Loucy (cell line): Measurements from ENCODE around the gene CLSTN1.

ENCODE experiments used
- EZH2phosphoT487 ChIP-seq: fragments of 200-600 bp; IDR thresholded peaks from 2 replicates; pipeline ENCODE4 v1.6.1; 2018; ENCODE audit warnings: antibody characterized with exemption, mild to moderate bottlenecking, moderate library complexity, borderline replicate concordance
- TF ChIP-seq, protein P1 (sequence below): fragments of 200-600 bp; sonication (generic); conservative IDR thresholded peaks from 2 replicates; pipeline ENCODE4 v1.5.1; 2014; ENCODE audit warnings: mild to moderate bottlenecking, antibody characterized with exemption, low read length

DNA sequence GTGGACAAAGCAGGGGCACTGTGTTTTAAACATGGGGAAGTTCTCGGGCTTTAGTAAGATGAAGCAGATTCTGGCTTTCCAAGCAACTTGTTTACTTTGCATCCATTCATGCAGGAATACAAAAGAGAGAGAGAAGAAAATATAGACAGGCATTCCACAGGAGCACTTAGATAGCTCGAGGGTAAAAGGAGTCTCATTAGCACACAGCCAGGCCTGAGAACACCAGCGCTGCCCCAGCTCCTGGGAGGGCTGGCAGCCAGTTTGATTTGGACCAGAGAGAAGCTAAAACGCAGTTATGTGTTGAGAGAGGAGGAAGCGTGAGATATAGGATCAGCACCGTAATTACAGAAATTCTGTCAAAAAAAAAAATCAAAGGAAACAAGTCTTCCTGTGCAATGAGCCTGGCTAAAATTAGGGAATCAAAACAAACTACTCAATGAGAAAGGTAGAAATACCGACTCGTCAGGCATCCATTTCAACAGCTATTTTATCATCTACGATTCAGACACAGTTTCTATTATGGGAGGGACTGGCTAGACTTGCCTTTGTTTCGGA, 68.2 kb downstream of the CLSTN1 start:
- TF ChIP-seq, protein P1, sequence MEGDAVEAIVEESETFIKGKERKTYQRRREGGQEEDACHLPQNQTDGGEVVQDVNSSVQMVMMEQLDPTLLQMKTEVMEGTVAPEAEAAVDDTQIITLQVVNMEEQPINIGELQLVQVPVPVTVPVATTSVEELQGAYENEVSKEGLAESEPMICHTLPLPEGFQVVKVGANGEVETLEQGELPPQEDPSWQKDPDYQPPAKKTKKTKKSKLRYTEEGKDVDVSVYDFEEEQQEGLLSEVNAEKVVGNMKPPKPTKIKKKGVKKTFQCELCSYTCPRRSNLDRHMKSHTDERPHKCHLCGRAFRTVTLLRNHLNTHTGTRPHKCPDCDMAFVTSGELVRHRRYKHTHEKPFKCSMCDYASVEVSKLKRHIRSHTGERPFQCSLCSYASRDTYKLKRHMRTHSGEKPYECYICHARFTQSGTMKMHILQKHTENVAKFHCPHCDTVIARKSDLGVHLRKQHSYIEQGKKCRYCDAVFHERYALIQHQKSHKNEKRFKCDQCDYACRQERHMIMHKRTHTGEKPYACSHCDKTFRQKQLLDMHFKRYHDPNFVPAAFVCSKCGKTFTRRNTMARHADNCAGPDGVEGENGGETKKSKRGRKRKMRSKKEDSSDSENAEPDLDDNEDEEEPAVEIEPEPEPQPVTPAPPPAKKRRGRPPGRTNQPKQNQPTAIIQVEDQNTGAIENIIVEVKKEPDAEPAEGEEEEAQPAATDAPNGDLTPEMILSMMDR, result no peak
- TF ChIP-seq EZH2phosphoT487, result no peak
